KMS-11 (cell line): ENCODE measurements around the gene PDZD11.

Experiments
- H2AFZ ChIP-seq: fragments of 200-600 bp; sonication (generic); 2 replicates; pipeline ENCODE4 v1.6.1; 2016; ENCODE audit warnings: antibody characterized with exemption, mixed run types, low read depth
- H3K27ac ChIP-seq: fragments of 200-600 bp; sonication (generic); 2 replicates; pipeline ENCODE4 v1.6.1; 2016; ENCODE audit warnings: mild to moderate bottlenecking, mixed run types
- H3K27me3 ChIP-seq: fragments of 200-600 bp; sonication (generic); 2 replicates; pipeline ENCODE4 v1.6.1; 2017; ENCODE audit warnings: mild to moderate bottlenecking, low read depth, mixed run types, moderate library complexity; ENCODE audit not compliant: insufficient read depth
- H3K36me3 ChIP-seq: fragments of 200-600 bp; sonication (generic); 2 replicates; pipeline ENCODE4 v1.6.1; 2017; ENCODE audit warnings: mild to moderate bottlenecking, mixed run types; ENCODE audit not compliant: insufficient read depth
- H3K4me1 ChIP-seq: fragments of 200-600 bp; sonication (generic); 2 replicates; pipeline ENCODE4 v1.6.1; 2016; ENCODE audit warnings: mild to moderate bottlenecking, low read depth, mixed run types; ENCODE audit not compliant: poor library complexity, severe bottlenecking
- H3K4me2 ChIP-seq: fragments of 200-600 bp; sonication (generic); 2 replicates; pipeline ENCODE4 v1.7.0; 2016; ENCODE audit warnings: mild to moderate bottlenecking, mixed run types
- H3K4me3 ChIP-seq: fragments of 200-600 bp; sonication (generic); IDR thresholded peaks from 2 replicates; pipeline ENCODE4 v1.6.1; 2017; ENCODE audit warnings: low read depth, low read length, mixed read lengths; ENCODE audit not compliant: insufficient read depth
- H3K79me2 ChIP-seq: fragments of 200-600 bp; sonication (generic); 2 replicates; pipeline ENCODE4 v1.6.1; 2016; ENCODE audit warnings: low read depth, mixed run types; ENCODE audit not compliant: insufficient read depth
- H3K9ac ChIP-seq: fragments of 200-600 bp; sonication (generic); 2 replicates; pipeline ENCODE4 v1.6.1; 2016; ENCODE audit warnings: mild to moderate bottlenecking, mixed run types
- H4K20me1 ChIP-seq: fragments of 200-600 bp; sonication (generic); 2 replicates; pipeline ENCODE4 v1.6.1; 2016; ENCODE audit warnings: mild to moderate bottlenecking, mixed run types; ENCODE audit not compliant: insufficient read depth
- CTCF ChIP-seq: fragments of 200-600 bp; sonication (generic); conservative IDR thresholded peaks from 2 replicates; pipeline ENCODE4 v1.6.1; 2017; ENCODE audit warnings: low read depth, mild to moderate bottlenecking, antibody characterized with exemption, low read length, moderate library complexity, mixed read lengths

PDZD11 gene

GRCh38 chrX:70255452-70255851 lies 34.3 kb downstream of the PDZD11 start:
- TF ChIP-seq CTCF, result no peak
- no peak overlapping the region for H2AFZ ChIP-seq
- H3K79me2 ChIP-seq, result no peaks in the 10 kb centered on the region
- no peak overlapping the region for H3K27ac ChIP-seq
- no peak overlapping the region for H3K4me3 ChIP-seq
- no peak overlapping the region for H3K4me2 ChIP-seq
- H3K9ac ChIP-seq, result no peak overlapping the region
- H3K27me3 ChIP-seq, result no peaks in the 10 kb centered on the region
- H3K4me1 ChIP-seq, result no peaks in the 10 kb centered on the region
- H3K36me3 ChIP-seq, result no peaks in the 10 kb centered on the region
- H4K20me1 ChIP-seq, result no peaks in the 10 kb centered on the region

GRCh38 chrX:70254909-70255308 lies 34.8 kb downstream of the PDZD11 start:
- TF ChIP-seq CTCF, result no peak
- no peak overlapping the region for H3K4me2 ChIP-seq

GRCh38 chrX:70254063-70254400 lies 35.7 kb downstream of the PDZD11 start:
- Histone ChIP-seq H3K27me3 (no peaks in the 10 kb centered on the region), H3K79me2 (no peaks in the 10 kb centered on the region), H3K4me1 (no peaks in the 10 kb centered on the region), H4K20me1 (no peaks in the 10 kb centered on the region), H3K4me2 (no peak overlapping the region), H2AFZ (no peak overlapping the region), H3K36me3 (no peaks in the 10 kb centered on the region), H3K27ac (no peak overlapping the region), H3K4me3 (no peak overlapping the region), H3K9ac (no peak overlapping the region)
- no peak for TF ChIP-seq CTCF

More at GRCh38 chrX:70254909-70255308, 34.8 kb downstream of the PDZD11 start:
- H3K27ac ChIP-seq, result no peak overlapping the region
- no peak overlapping the region for H2AFZ ChIP-seq
- H3K79me2 ChIP-seq, result no peaks in the 10 kb centered on the region
- no peak overlapping the region for H3K4me3 ChIP-seq
- H3K4me1 ChIP-seq, result no peaks in the 10 kb centered on the region
- no peaks in the 10 kb centered on the region for H3K36me3 ChIP-seq
- no peak overlapping the region for H3K9ac ChIP-seq
- no peaks in the 10 kb centered on the region for H4K20me1 ChIP-seq
- H3K27me3 ChIP-seq, result no peaks in the 10 kb centered on the region

GRCh38 chrX:70253377-70254062 lies 36.2 kb downstream of the PDZD11 start:
- Histone ChIP-seq H3K27ac (no peak overlapping the region), H3K79me2 (no peaks in the 10 kb centered on the region), H3K4me1 (no peaks in the 10 kb centered on the region), H3K9ac (no peak overlapping the region), H3K36me3 (no peaks in the 10 kb centered on the region), H3K27me3 (no peaks in the 10 kb centered on the region), H3K4me3 (no peak overlapping the region), H2AFZ (no peak overlapping the region), H3K4me2 (no peak overlapping the region), H4K20me1 (no peaks in the 10 kb centered on the region)
- TF ChIP-seq CTCF, result no peak
